PC-9 (cell line): ENCODE results near the gene CASP10.

Source experiments
- CTCF ChIP-seq: fragments of 200-600 bp; sonication (generic); conservative IDR thresholded peaks from 2 replicates; pipeline ENCODE4 v1.6.1; 2017; ENCODE audit warnings: mixed run types, antibody characterized with exemption, mild to moderate bottlenecking, moderate library complexity
- EZH2 ChIP-seq: fragments of 200-600 bp; sonication (generic); IDR thresholded peaks from 2 replicates; pipeline ENCODE4 v1.8.0; 2017; ENCODE audit warnings: antibody characterized with exemption, low read depth

GRCh38 chr2:201174687-201175086 lies 8.3 kb upstream of the CASP10 start:
- TF ChIP-seq CTCF (no peak), EZH2 (no peak)
